AG04450 (cell line): ENCODE data around the gene MALRD1. TPM values are rescaled to one million over a fixed set of nuclear protein-coding genes. Genes with fewer than 3 reads are reported as not detected.

Experiments used
- CTCF ChIA-PET: fragments of 300-600, 350-600 bp; formaldehyde crosslinking; extraction: SDS; loops from one replicate; lab custom pipeline; 2022; ENCODE audit warnings: antibody characterized with exemption, inconsistent platforms; lab: Charles Lee
- POLR2A ChIA-PET: fragments of 350-600 bp; formaldehyde crosslinking; extraction: SDS; loops from one replicate; lab custom pipeline; 2021; ENCODE audit warnings: antibody characterized with exemption, inconsistent platforms; lab: Yijun Ruan, JAX
- DNase-seq: peaks from one replicate; pipeline ENCODE4 v3.0.0-alpha.2; 2011; ENCODE audit warnings: low read depth, low spot score
- H3K27ac ChIP-seq: one replicate; pipeline ENCODE4 v1.5.1; 2012; ENCODE audit warnings: low read depth, low read length, control low read depth
- H3K27me3 ChIP-seq: one replicate; pipeline ENCODE4 v1.6.0; 2012; ENCODE audit warnings: low read length; ENCODE audit not compliant: control insufficient read depth, insufficient read depth
- H3K4me3 ChIP-seq: 2 replicates; pipeline ENCODE4 v1.5.1; 2011; ENCODE audit warnings: mild to moderate bottlenecking, low read depth, low read length, control low read depth
- H3K9me3 ChIP-seq: 2 replicates; pipeline ENCODE4 v1.5.1; 2012; ENCODE audit warnings: low read length; ENCODE audit not compliant: control insufficient read depth, insufficient read depth
- CTCF ChIP-seq: IDR thresholded peaks from 2 replicates; pipeline ENCODE4 v1.5.1; 2011; ENCODE audit warnings: low read depth, low read length, control low read depth, inconsistent platforms
- polyA plus RNA-seq: library from polyadenylated mRNA; depleted of rRNA; stranded (reverse); fragments of >200 nt; gene quantifications from 2 replicates; pipeline ENCODE4 v1.2.3, GENCODE V29; 2011

MALRD1 gene
- polyA plus RNA-seq, 1 experiment: 2.4 TPM

- TF ChIP-seq CTCF: no peak
- ChIA-PET CTCF (no interaction called here), POLR2A (no interaction called here)
- Histone ChIP-seq H3K27me3 (no peaks in the 10 kb centered on the region), H3K4me3 (no peak overlapping the region), H3K9me3 (no peaks in the 10 kb centered on the region), H3K27ac (no peak overlapping the region)
- no peak for DNase-seq
Observed at GRCh38 chr10:19431622-19432351, 383.2 kb downstream of the MALRD1 start.

- H3K9me3 ChIP-seq: no peaks in the 10 kb centered on the region
- no peak for DNase-seq
- H3K27me3 ChIP-seq: no peaks in the 10 kb centered on the region
- no peak overlapping the region for H3K27ac ChIP-seq
- TF ChIP-seq CTCF: no peak
- ChIA-PET POLR2A (no interaction called here), CTCF (no interaction called here)
- H3K4me3 ChIP-seq: no peak overlapping the region
Observed at GRCh38 chr10:19449860-19450259, 401.3 kb downstream of the MALRD1 start.

- ChIA-PET CTCF (no interaction called here), POLR2A (no interaction called here)
- no peak for DNase-seq
- Histone ChIP-seq H3K27me3 (no peaks in the 10 kb centered on the region), H3K27ac (no peak overlapping the region), H3K4me3 (no peak overlapping the region), H3K9me3 (no peaks in the 10 kb centered on the region)
- no peak for TF ChIP-seq CTCF
Observed at GRCh38 chr10:19451356-19451755, 402.8 kb downstream of the MALRD1 start.

GRCh38 chr10:19451937-19452336 is 403.3 kb downstream of the MALRD1 start:
- Histone ChIP-seq H3K4me3 (no peak overlapping the region), H3K27ac (no peak overlapping the region), H3K9me3 (no peaks in the 10 kb centered on the region), H3K27me3 (no peaks in the 10 kb centered on the region)
- CTCF ChIA-PET: no interaction called here
- no peak for TF ChIP-seq CTCF
- POLR2A ChIA-PET: no interaction called here
- DNase-seq: no peak

GRCh38 chr10:19453967-19454366 is 405.4 kb downstream of the MALRD1 start:
- H3K27ac ChIP-seq: no peak overlapping the region
- H3K4me3 ChIP-seq: no peak overlapping the region
- CTCF ChIA-PET: interaction anchor here (1.1 kb wide), 1 partner anchor 365 kb away, joined by 3 read pairs; no protein-coding TSS in a partner anchor
- POLR2A ChIA-PET: no interaction called here
- no peaks in the 10 kb centered on the region for H3K27me3 ChIP-seq
- TF ChIP-seq CTCF: no peak
- no peak for DNase-seq
- H3K9me3 ChIP-seq: no peaks in the 10 kb centered on the region
